HG03442 (cell line): ENCODE results near the gene AGBL5.
A peak's percentile ranks its signal among the peaks of the same experiment; 100 is the strongest.

Source experiments
- ATAC-seq: cut with Tn5 transposase; IDR thresholded peaks from one replicate; pipeline ENCODE4 v1.9.1; 2021; ENCODE audit warnings: mild to moderate bottlenecking, moderate library complexity; ENCODE audit not compliant: unreplicated experiment

AGBL5 gene

DNA sequence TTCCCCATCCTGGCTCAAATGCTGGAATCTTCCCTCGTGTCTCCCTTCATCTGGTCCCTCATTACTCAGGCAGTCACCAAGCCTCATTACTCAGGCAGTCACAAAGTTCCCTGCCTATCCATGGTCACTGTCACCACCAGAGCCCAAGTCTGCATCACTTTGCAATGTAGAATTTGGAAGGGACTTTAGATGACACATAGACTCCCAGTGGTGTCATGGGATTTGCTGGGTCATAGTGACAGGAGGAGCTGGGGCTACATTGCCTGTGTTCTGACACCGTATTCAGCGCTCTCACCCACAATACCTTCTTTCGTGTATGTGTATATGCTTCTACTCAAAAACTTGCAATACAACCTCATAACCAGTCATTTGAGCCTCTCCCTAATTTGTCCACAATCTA, 24.9 kb downstream of the AGBL5 start:
- no peak for ATAC-seq

DNA sequence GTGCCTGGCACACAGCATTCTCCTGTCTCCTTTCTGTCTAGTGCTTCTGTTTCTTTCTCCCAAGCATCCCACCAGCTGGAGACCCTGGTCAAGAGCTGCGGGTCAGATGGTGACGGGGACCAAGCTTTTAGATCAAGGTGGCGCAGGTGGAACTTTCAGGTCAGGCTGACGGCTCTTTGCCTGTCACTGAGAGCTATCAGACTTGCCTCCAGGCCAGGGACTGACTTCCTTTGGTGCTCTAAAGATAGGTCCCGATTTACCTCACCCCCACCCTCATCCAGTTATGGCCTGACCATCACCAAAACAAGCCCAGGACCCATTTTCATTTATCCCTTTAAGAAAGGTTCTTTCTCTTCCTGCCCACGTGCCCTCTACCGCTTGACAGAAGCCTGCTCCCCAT, 25.8 kb downstream of the AGBL5 start:
- no peak for ATAC-seq

DNA sequence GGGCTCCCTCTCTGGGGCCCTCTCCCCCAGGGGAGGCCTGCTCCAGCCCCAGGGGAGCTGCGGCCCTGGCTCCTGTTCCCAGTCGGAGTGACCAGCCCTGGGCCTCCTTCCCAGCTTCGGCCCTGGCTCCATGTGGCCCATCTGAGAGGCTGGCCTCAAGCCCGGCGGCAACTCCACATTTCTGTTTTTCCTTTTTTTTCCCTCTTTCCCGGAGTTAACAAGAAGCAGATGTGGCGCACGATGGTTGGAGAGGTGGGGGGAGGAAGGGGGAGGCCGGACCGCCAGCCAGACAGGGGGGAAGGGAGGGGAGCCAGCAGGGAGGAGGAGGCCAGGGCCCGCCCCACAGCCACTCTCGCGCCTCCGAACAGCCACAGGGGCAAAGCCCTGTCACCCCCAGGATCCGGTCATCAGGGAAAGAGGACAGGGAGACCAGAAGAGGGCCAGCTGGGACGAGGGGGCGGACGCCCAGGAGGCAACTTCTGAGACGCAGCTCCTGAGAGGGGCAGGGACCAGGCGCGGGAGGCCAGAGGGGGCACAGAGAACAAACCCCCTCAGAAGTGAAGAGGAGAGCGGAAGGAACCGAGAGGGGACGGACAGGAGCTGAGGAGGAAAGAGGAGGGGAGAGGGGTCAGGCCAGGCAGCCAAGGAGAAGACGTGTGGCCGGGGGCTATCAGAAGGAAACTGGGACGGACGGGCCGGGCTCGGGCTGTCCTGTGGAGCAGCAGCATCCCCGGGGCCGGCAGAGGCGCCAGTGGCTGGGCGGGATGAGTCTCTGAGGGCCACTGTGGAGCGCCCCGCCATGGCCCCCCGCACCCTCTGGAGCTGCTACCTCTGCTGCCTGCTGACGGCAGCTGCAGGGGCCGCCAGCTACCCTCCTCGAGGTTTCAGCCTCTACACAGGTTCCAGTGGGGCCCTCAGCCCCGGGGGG, 27.1 kb downstream of the AGBL5 start, which contains the start of gene EMILIN1:
Gene EMILIN1, plus strand, starts transcription at position 349 of the 928 bp plus-strand sequence. Its CDS starts 451 bp downstream, at position 800.
- ATAC-seq = no peak

DNA sequence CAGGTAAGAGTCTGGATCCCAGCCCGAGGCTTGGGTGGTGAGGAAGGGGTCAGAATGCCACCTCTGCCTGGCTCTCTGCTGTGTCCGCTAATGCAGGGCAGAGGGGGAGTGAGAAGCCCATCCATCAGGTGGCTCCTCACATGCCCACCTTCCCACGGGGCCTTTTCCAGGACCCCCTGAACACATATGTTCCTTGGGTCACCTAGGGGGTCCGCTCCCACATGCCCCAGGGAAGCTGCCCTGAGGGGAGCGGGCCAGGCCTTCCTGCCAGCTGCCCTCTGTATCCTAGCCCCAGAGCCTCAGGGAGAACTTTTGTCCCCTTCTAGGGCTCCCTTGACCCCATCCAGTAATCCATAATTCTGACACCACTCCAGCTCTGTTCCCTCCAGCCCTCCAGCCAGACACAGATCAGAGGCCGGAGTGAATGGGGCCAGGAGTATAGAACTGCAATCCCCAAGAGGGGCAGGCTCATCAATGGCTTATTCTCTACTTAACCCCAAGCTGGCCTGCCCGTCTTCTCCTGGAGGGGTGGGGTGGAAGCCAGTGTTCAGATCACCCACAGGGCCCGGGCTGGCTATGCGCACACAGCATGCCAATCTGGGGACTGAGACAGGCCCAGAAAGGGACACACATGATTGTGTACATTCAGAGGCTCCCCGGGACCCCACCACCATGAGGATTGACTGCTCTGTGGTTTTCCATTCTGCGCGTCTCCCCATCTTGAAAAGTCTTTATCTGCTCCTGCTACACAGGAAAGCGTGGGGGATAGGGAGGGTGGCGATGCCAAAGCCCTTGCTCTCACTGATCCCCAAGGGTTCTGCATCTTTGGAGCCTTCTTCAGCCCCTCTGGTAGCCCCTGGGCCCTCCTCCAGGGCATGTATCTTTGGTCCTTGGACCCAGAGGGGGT, 28.0 kb downstream of the AGBL5 start:
- no peak for ATAC-seq

DNA sequence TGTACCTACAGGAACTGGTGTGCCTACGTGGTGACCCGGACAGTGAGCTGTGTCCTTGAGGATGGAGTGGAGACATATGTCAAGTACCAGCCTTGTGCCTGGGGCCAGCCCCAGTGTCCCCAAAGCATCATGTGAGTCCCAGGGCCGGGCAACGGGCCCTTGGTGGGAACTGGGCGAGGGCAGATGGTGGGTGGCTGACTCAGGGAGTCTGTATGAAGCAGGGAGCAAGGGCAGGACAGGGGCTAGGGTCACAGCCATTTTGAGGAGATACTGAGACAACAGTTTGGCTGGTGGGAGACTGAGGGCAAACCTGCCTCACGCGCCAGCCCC, 28.6 kb downstream of the AGBL5 start:
- ATAC-seq = no peak

DNA sequence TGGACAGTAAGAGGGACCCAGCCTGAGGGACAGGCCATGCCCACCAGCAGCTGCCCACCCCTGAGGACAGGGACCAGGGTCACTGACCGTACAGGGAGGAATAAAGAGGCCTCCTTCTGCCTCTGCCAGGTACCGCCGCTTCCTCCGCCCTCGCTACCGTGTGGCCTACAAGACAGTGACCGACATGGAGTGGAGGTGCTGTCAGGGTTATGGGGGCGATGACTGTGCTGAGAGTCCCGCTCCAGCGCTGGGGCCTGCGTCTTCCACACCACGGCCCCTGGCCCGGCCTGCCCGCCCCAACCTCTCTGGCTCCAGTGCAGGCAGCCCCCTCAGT, 29.1 kb downstream of the AGBL5 start:
- ATAC-seq = no peak

DNA sequence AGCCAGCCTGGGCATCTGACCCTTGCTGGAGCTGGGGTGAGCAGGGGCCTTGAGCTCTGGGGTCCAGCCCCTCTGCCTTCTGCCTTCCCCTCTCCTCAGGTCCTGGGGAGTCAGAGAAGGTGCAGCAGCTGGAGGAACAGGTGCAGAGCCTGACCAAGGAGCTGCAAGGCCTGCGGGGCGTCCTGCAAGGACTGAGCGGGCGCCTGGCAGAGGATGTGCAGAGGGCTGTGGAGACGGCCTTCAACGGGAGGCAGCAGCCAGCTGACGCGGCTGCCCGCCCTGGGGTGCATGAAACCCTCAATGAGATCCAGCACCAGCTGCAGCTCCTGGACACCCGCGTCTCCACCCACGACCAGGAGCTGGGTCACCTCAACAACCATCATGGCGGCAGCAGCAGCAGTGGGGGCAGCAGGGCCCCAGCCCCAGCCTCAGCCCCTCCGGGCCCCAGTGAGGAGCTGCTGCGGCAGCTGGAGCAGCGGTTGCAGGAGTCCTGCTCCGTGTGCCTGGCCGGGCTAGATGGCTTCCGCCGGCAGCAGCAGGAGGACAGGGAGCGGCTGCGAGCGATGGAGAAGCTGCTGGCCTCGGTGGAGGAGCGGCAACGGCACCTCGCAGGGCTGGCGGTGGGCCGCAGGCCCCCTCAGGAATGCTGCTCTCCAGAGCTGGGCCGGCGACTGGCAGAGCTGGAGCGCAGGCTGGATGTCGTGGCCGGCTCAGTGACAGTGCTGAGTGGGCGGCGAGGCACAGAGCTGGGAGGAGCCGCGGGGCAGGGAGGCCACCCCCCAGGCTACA, 30.7 kb downstream of the AGBL5 start:
- ATAC-seq = no peak

DNA sequence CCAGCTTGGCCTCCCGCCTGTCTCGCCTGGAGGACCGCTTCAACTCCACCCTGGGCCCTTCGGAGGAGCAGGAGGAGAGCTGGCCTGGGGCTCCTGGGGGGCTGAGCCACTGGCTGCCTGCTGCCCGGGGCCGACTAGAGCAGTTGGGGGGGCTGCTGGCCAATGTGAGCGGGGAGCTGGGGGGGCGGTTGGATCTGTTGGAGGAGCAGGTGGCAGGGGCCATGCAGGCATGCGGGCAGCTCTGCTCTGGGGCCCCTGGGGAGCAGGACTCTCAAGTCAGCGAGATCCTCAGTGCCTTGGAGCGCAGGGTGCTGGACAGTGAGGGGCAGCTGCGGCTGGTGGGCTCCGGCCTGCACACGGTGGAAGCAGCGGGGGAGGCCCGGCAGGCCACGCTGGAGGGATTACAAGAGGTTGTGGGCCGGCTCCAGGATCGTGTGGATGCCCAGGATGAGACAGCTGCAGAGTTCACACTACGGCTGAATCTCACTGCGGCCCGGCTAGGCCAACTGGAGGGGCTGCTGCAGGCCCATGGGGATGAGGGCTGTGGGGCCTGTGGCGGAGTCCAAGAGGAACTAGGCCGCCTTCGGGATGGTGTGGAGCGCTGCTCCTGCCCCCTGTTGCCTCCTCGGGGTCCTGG, 31.4 kb downstream of the AGBL5 start:
- ATAC-seq = no peak

DNA sequence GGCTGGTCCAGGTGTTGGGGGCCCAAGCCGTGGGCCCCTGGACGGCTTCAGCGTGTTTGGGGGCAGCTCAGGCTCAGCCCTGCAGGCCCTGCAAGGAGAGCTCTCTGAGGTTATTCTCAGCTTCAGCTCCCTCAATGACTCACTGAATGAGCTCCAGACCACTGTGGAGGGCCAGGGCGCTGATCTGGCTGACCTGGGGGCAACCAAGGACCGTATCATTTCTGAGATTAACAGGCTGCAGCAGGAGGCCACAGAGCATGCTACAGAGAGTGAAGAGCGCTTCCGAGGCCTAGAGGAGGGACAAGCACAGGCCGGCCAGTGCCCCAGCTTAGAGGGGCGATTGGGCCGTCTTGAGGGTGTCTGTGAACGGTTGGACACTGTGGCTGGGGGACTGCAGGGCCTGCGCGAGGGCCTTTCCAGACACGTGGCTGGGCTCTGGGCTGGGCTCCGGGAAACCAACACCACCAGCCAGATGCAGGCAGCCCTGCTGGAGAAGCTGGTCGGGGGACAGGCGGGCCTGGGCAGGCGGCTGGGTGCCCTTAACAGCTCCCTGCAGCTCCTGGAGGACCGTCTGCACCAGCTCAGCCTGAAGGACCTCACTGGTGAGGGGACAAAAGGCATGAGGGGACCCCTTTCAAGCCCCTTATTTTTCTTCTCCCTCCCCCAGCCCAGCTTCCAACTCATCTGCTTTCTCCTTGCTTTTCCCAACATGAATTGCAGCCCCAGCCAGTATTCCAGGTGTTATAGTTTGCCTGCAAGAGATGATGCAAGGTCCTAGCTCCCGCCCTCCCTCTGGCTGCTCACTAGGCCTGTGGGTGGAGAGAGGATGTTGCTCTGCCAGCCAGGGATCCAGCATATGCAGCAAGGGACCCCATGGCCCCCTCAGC, 32.2 kb downstream of the AGBL5 start:
- no peak for ATAC-seq

DNA sequence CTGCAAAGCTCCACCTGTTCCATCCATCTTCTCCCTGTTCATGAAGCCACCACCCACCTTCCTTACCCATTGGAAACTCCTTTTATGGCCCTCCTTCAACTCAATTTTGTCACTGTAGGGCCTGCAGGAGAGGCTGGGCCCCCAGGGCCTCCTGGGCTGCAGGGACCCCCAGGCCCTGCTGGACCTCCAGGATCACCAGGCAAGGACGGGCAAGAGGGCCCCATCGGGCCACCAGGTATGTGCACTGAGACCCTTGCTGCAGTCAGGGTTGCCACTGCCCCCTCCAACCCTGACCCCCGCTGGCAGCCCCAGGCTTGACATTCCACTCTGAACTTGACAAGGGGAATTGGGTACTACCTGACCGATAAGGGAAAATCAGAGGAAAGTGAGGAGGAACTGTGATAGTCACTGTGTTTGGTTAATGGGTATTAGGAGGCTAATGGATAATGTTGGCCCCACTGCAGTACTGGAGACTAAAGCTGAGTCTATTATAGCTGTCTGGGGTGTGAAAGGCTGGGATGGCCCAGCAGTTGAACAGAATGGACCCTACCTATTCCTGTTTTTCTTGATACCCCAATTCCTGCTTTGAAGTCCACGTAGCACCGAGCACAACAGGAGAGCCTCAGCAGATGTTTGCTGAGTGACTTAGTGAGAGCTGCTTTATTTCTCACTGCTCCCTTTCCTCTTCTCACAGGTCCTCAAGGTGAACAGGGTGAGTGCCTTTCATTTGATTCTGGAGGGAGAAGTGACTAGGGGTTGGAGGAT, 33.0 kb downstream of the AGBL5 start:
- no peak for ATAC-seq

DNA sequence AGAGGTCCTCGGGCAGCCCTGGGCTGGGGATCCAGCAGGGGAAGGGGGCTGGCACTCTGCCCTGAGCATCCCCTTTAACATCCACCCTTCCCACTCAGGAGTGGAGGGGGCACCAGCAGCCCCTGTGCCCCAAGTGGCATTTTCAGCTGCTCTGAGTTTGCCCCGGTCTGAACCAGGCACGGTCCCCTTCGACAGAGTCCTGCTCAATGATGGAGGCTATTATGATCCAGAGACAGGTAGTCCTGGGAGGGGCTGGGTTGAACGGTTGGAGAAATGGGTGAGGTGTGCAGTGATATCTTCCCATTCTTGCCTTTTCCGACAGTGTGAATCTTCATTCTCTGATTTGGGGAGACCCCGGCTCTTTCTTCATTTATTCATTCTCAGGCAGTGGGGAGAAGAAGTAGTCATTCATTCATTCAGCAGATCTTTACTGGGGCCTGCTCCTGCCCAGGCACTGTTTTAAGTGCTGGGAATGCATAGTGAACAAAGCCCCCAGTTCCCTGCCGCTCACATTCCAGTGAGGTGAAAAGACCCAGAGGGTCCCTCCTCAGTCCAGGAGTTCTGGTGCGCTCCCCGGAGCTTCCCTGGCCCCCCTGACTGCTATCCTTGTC, 33.7 kb downstream of the AGBL5 start:
- no peak for ATAC-seq

DNA sequence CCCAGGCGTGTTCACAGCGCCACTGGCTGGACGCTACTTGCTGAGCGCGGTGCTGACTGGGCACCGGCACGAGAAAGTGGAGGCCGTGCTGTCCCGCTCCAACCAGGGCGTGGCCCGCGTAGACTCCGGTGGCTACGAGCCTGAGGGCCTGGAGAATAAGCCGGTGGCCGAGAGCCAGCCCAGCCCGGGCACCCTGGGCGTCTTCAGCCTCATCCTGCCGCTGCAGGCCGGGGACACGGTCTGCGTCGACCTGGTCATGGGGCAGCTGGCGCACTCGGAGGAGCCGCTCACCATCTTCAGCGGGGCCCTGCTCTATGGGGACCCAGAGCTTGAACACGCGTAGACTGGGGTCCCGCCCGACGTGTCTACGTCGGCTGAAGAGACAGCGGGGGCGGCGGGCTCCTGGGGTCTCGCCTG, 34.2 kb downstream of the AGBL5 start:
- ATAC-seq = peak; percentile 3

DNA sequence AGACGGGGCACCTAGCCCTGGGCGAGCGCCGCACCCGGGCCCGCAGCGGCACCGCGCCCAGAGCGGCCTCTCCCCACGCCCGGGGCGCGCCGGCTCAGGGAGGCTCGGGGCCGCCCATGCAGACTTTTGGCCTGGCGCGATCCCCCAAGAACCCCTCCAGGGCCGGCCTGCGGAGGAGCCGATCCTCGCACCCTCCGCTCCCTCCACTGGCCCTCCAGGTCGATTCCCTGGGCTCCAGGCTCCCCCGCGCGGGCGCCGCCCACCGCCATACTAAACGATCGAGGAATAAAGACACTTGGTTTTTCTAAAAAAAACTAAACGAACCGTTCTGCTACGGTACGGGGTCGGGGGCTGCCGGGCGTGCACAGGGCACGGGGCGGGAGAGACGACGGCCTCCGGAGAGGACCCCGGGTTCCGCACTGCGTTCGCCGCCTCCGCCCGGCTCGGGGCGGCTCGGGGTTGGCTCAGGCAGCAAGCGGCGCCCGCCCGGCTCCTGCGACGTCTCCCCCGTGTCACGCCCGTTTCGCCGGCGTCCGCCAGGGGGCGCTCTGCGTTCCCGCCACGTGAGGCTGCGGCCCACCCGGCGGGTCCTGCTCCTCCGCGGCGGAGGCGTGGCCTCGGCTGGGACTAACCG, 34.7 kb downstream of the AGBL5 start:
- ATAC-seq = peak; percentile 79

DNA sequence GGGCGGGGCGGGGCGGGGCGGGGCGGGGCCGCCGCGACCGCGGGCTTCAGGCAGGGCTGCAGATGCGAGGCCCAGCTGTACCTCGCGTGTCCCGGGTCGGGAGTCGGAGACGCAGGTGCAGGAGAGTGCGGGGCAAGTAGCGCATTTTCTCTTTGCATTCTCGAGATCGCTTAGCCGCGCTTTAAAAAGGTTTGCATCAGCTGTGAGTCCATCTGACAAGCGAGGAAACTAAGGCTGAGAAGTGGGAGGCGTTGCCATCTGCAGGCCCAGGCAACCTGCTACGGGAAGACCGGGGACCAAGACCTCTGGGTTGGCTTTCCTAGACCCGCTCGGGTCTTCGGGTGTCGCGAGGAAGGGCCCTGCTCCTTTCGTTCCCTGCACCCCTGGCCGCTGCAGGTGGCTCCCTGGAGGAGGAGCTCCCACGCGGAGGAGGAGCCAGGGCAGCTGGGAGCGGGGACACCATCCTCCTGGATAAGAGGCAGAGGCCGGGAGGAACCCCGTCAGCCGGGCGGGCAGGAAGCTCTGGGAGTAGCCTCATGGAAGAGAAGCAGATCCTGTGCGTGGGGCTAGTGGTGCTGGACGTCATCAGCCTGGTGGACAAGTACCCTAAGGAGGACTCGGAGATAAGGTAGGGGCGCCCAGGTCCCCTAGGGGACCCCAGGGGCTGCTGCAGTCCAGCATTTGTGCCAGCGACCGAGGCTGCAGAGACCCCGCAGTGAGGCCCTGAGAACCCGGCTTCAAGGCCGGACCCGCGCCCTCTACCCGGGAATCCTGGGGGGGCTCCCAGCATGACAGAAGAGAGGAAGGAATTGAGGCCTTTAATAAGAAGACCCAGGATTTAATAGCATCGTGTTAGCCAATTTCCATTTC, 35.5 kb downstream of the AGBL5 start, which contains the start of gene KHK:
Gene KHK, plus strand, starts transcription at position 49 of the 870 bp plus-strand sequence. Its CDS starts 488 bp downstream, at position 537.
- ATAC-seq = no peak

DNA sequence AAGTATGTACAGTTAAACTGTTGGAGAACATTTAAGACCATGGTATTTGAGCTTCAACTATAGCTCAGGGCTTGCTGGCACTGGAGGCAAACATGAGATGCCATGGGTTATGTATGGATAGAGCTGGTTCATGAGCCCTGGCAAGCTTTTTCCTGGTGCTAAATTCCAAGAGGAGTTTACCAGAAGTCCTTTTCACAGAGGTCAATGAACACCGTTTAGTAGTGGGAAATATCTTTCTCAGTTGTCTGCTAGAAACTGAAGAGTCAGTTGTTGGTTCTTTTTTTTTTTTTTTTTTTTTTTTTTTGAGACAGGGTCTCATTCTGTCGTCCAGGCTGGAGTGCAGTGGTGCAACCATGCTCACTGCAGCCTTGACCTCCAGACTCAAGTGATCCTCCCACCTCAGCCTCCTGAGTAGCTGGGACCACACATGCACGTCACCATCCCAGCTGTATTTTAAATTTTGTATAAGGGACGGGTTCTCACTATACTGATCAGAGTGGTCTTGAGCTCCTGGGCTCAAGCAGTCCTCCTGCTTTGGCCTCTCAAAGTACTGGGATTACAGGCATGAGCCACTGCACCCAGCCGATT, 36.4 kb downstream of the AGBL5 start:
- ATAC-seq = no peak

DNA sequence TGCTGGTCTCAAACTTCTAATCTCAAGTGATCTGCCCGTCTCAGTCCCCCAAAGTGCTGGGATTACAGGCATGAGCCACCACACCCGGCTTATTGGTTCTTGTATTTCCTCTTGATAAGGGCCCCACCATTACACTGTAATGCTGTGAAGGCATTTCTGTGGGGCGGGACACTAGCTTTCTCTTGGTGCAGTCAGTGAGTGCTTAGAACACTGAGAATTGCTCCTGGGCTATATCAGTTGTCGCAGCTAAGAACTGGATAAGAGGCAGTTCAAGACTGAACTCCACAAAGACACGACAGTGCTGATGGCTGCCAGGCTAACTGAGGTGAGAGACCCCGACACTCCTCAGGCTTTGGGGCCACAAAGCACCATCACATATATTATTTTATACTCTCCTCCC, 37.2 kb downstream of the AGBL5 start:
- ATAC-seq = no peak
